ENCODE measurements around the gene RWDD2A. TPM values are rescaled to one million over a fixed set of nuclear protein-coding genes. Genes with fewer than 3 reads are reported as not detected.

RWDD2A gene
- total RNA-seq, 2 experiments from 2014 or later, result 2.2 to 5.3 TPM

DNA sequence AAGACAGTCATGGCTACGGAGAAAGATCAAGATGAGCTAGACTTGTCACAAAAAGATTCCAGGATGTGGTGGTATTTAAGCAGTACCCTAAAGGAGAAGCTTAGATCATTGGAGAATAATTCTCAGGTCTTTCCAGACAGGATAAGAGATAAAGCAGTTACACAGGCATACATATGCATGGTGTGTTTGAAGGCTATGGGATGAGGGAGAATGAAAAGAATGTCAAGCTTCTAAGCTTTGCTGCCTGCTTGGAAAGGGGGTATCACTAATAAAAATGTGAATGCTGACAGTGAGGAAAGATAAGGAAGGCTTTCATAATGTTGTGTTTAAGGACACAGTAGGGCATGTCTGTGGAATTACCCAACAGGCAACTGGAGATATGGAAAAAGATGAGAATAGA lies 28.1 kb downstream of the RWDD2A start:
- Histone ChIP-seq H3K27ac (ENCODE audit: low read depth, low read length, poor library complexity, severe bottlenecking) (no peak overlapping the region), H3K4me3 (ENCODE audit: low read depth, low read length, poor library complexity, severe bottlenecking) (no peak overlapping the region), H3K4me2 (ENCODE audit: low read length) (no peak overlapping the region), H3K36me3 (ENCODE audit: insufficient read depth, low read length) (no peaks in the 10 kb centered on the region), H3K9me2 (ENCODE audit: insufficient read depth, low read length) (no peaks in the 10 kb centered on the region), H3K4me1 (ENCODE audit: insufficient read depth, low read length, poor library complexity, severe bottlenecking) (no peaks in the 10 kb centered on the region), H3K79me2 (ENCODE audit: insufficient read depth, low read depth, low read length) (no peaks in the 10 kb centered on the region), H2AFZ (ENCODE audit: low read length) (no peak overlapping the region), H4K20me1 (ENCODE audit: insufficient read depth, low read length) (no peaks in the 10 kb centered on the region), H3K9me3 (ENCODE audit: low read length) (no peaks in the 10 kb centered on the region)
- intact Hi-C loops (cut with micrococcal nuclease; ENCODE audit: unreplicated experiment), result no loop called here
- no TSS peak for BruUV-seq (replicated peaks)
- ChIA-PET CTCF (ENCODE audit: unreplicated experiment) (interaction anchor here (2.0 kb wide), 1 partner anchor 292 kb away, joined by 11 read pairs; no protein-coding TSS in a partner anchor), POLR2A (interaction anchor here (0.6 to 1.7 kb wide), 3 partner anchors 156 to 391 kb away, joined by 3 to 7 read pairs (median 3); partner anchors contain the start of gene UBE3D)
- TF ChIP-seq EZH2phosphoT487 (IDR thresholded peaks at IDR 0.05; ENCODE audit: borderline replicate concordance, low read depth, low read length) (no peak), CTCF (conservative IDR thresholded peaks at IDR 0.05; ENCODE audit: low read length) (no peak)
- no peak for DNase-seq (ENCODE audit: low spot score)

GRCh38 chr6:83221889-83222479 lies 28.8 kb downstream of the RWDD2A start:
- Histone ChIP-seq H3K9me3 (ENCODE audit: low read length) (no peaks in the 10 kb centered on the region), H3K79me2 (ENCODE audit: insufficient read depth, low read depth, low read length) (no peaks in the 10 kb centered on the region), H3K4me3 (ENCODE audit: low read depth, low read length, poor library complexity, severe bottlenecking) (no peak overlapping the region), H4K20me1 (ENCODE audit: insufficient read depth, low read length) (no peaks in the 10 kb centered on the region), H3K9me2 (ENCODE audit: insufficient read depth, low read length) (no peaks in the 10 kb centered on the region), H3K4me1 (ENCODE audit: insufficient read depth, low read length, poor library complexity, severe bottlenecking) (no peaks in the 10 kb centered on the region), H3K27ac (ENCODE audit: low read depth, low read length, poor library complexity, severe bottlenecking) (no peak overlapping the region), H2AFZ (ENCODE audit: low read length) (no peak overlapping the region), H3K4me2 (ENCODE audit: low read length) (no peak overlapping the region), H3K36me3 (ENCODE audit: insufficient read depth, low read length) (no peaks in the 10 kb centered on the region)
- no TSS peak for BruUV-seq (replicated peaks)
- peak; percentile 49 for DNase-seq (ENCODE audit: low spot score)
- intact Hi-C loops (cut with micrococcal nuclease; ENCODE audit: unreplicated experiment), result loop anchor here (1.0 kb wide), 1 partner anchor 293 kb away; no protein-coding TSS in a partner anchor
- CTCF ChIA-PET (ENCODE audit: unreplicated experiment), result interaction anchor here (2.0 kb wide), 1 partner anchor 291 kb away, joined by 11 read pairs; no protein-coding TSS in a partner anchor
- POLR2A ChIA-PET, result interaction anchor here (0.5 to 1.7 kb wide), 5 partner anchors 9 to 979 kb away, joined by 4 to 8 read pairs (median 5); partner anchors contain the start of gene DOP1A
- TF ChIP-seq CTCF (conservative IDR thresholded peaks at IDR 0.05; ENCODE audit: low read length) (peak; percentile 85), EZH2phosphoT487 (IDR thresholded peaks at IDR 0.05; ENCODE audit: borderline replicate concordance, low read depth, low read length) (no peak)

DNA sequence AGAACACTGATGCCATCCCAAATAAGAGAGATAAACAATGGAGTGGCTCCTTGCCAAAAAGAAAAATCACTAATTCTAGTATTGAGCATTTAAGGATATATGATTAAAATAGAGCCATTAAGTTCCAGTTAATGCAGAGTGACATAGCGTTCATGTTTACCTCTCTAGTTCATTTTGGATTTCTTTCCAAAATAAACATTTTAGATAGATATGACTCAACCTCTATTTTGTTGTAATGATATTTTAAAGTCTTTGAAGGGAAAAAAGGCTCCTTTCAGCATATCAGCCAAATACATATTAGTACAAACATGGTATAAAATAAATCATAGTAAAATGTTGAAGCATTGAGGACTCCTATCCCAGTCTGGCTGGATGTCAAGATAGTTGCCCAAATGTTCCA lies 33.4 kb downstream of the RWDD2A start:
- Histone ChIP-seq H3K9me2 (ENCODE audit: insufficient read depth, low read length) (no peaks in the 10 kb centered on the region), H3K36me3 (ENCODE audit: insufficient read depth, low read length) (no peaks in the 10 kb centered on the region), H3K4me3 (ENCODE audit: low read depth, low read length, poor library complexity, severe bottlenecking) (no peak overlapping the region), H4K20me1 (ENCODE audit: insufficient read depth, low read length) (no peaks in the 10 kb centered on the region), H3K27ac (ENCODE audit: low read depth, low read length, poor library complexity, severe bottlenecking) (no peak overlapping the region), H2AFZ (ENCODE audit: low read length) (no peak overlapping the region), H3K79me2 (ENCODE audit: insufficient read depth, low read depth, low read length) (no peaks in the 10 kb centered on the region), H3K4me1 (ENCODE audit: insufficient read depth, low read length, poor library complexity, severe bottlenecking) (no peaks in the 10 kb centered on the region), H3K4me2 (ENCODE audit: low read length) (no peak overlapping the region), H3K9me3 (ENCODE audit: low read length) (no peaks in the 10 kb centered on the region)
- TF ChIP-seq EZH2phosphoT487 (IDR thresholded peaks at IDR 0.05; ENCODE audit: borderline replicate concordance, low read depth, low read length) (no peak), CTCF (conservative IDR thresholded peaks at IDR 0.05; ENCODE audit: low read length) (no peak)
- DNase-seq (ENCODE audit: low spot score), result no peak
- POLR2A ChIA-PET, result no interaction called here
- no TSS peak for BruUV-seq (replicated peaks)
- CTCF ChIA-PET (ENCODE audit: unreplicated experiment), result no interaction called here
- intact Hi-C loops (cut with micrococcal nuclease; ENCODE audit: unreplicated experiment), result no loop called here

All from OCI-LY7 (cell line).